Glutamatergic neuron (in vitro differentiated cells): ENCODE measurements around the gene RPL36AL. TPM values are rescaled to one million over a fixed set of nuclear protein-coding genes. Genes with fewer than 3 reads are reported as not detected.
"Not testable (repeated sequence)": the region's sequence is repeated elsewhere in the genome, so short reads cannot be mapped to it uniquely, and the experiment has no call there.

Experiments
- DNase-seq: peaks from one replicate; pipeline ENCODE4 v3.0.0; 2022
- H3K27ac Mint-ChIP-seq: one replicate; pipeline ENCODE4 v1.8.0; 2020; ENCODE audit warnings: mild to moderate bottlenecking, mixed read lengths, inconsistent platforms; ENCODE audit not compliant: unreplicated experiment
- H3K27me3 Mint-ChIP-seq: one replicate; pipeline ENCODE4 v1.8.0; 2020; ENCODE audit warnings: mild to moderate bottlenecking, moderate library complexity, mixed read lengths, inconsistent platforms; ENCODE audit not compliant: unreplicated experiment
- H3K36me3 Mint-ChIP-seq: one replicate; pipeline ENCODE4 v1.8.0; 2020; ENCODE audit warnings: mild to moderate bottlenecking, mixed read lengths, inconsistent platforms; ENCODE audit not compliant: unreplicated experiment
- H3K4me1 Mint-ChIP-seq: one replicate; pipeline ENCODE4 v1.8.0; 2020; ENCODE audit warnings: mild to moderate bottlenecking, low read depth, mixed read lengths, inconsistent platforms; ENCODE audit not compliant: unreplicated experiment
- H3K4me3 Mint-ChIP-seq: one replicate; pipeline ENCODE4 v1.8.0; 2020; ENCODE audit warnings: mild to moderate bottlenecking, mixed read lengths, inconsistent platforms; ENCODE audit not compliant: unreplicated experiment
- H3K9me3 Mint-ChIP-seq: one replicate; pipeline ENCODE4 v1.8.0; 2020; ENCODE audit warnings: mild to moderate bottlenecking, moderate library complexity, mixed read lengths, inconsistent platforms; ENCODE audit not compliant: unreplicated experiment
- CTCF ChIP-seq: fragments of 200-600 bp; sonication (generic); IDR thresholded peaks from one replicate; pipeline ENCODE4 v1.5.0; 2021; ENCODE audit not compliant: partially characterized antibody, unreplicated experiment
- long read RNA-seq: library from polyadenylated mRNA; unstranded; transcript quantifications from one replicate; pipeline ENCODE4 v2.0.0, GENCODE V29; 2020; ENCODE audit not compliant: unreplicated experiment
- total RNA-seq: library from RNA; stranded (reverse); fragmentation: NEBNext Ultra II Directional; extraction: Animal tissue kit (Norgen Biotek cat#: 25700); gene quantifications from one replicate; pipeline ENCODE4 v1.2.1, GENCODE V29; 2021; ENCODE audit not compliant: unreplicated experiment

Gene RPL36AL
- total RNA-seq = 94.2 TPM
- long read RNA-seq, transcript RPL36AL-201 (2 exons, 746 nt) = major isoform, 118 of 119 reads
- long read RNA-seq, partial matches to known transcripts = 1 of 119 reads
- long read RNA-seq, other reads (novel, unspliced or antisense) = 0 of 119 reads

- peaks cover 3% of the 10 kb centered on the region for H3K9me3 Mint-ChIP-seq
- peaks cover 5% of the 10 kb centered on the region for H3K4me1 Mint-ChIP-seq
- TF ChIP-seq CTCF = peak; percentile 70
- H3K4me3 Mint-ChIP-seq = peak within 1 kb of the TSS; percentile 97
- H3K36me3 Mint-ChIP-seq = no peaks in the 10 kb centered on the region
- peak within 1 kb of the TSS; percentile 98 for H3K27ac Mint-ChIP-seq
- DNase-seq = peak; percentile 99
- H3K27me3 Mint-ChIP-seq = peaks cover 3% of the 10 kb centered on the region
These were observed at the start of gene RPL36AL, which contains the start of gene MGAT2 for GRCh38 chr14:49620182-49621113. TSS of gene RPL36AL (minus strand) at chr14:49620626. CDS start at chr14:49619104, 1,522 bp downstream. TSS of gene MGAT2 (plus strand) at chr14:49620799. CDS start at chr14:49621269, 470 bp downstream.

- Mint-ChIP-seq H3K4me1 (no peaks in the 10 kb centered on the region), H3K27ac (no peak overlapping the region), H3K36me3 (no peaks in the 10 kb centered on the region), H3K4me3 (no peak overlapping the region), H3K9me3 (no peaks in the 10 kb centered on the region), H3K27me3 (no peaks in the 10 kb centered on the region)
- TF ChIP-seq CTCF = no peak
- no peak for DNase-seq
These were observed 39.4 kb upstream of the RPL36AL start for GRCh38 chr14:49659526-49660455.

GRCh38 chr14:49657500-49657899, 37.1 kb upstream of the RPL36AL start:
- DNase-seq, H3K27me3 Mint-ChIP-seq, H3K36me3 Mint-ChIP-seq, H3K27ac Mint-ChIP-seq, H3K9me3 Mint-ChIP-seq, H3K4me1 Mint-ChIP-seq, H3K4me3 Mint-ChIP-seq: not testable (repeated sequence)

GRCh38 chr14:49654511-49654910, 34.1 kb upstream of the RPL36AL start:
- no peak for DNase-seq
- no peak for TF ChIP-seq CTCF
- Mint-ChIP-seq H3K27ac (no peak overlapping the region), H3K4me1 (peaks cover 6% of the 10 kb centered on the region), H3K36me3 (no peaks in the 10 kb centered on the region), H3K4me3 (no peak overlapping the region), H3K9me3 (no peaks in the 10 kb centered on the region), H3K27me3 (no peaks in the 10 kb centered on the region)

- H3K36me3 Mint-ChIP-seq = no peaks in the 10 kb centered on the region
- no peaks in the 10 kb centered on the region for H3K27me3 Mint-ChIP-seq
- DNase-seq = no peak
- peaks cover 6% of the 10 kb centered on the region for H3K4me1 Mint-ChIP-seq
- H3K27ac Mint-ChIP-seq = no peak overlapping the region
- no peak for TF ChIP-seq CTCF
- H3K9me3 Mint-ChIP-seq = no peaks in the 10 kb centered on the region
- H3K4me3 Mint-ChIP-seq = no peak overlapping the region
These were observed 33.1 kb upstream of the RPL36AL start for GRCh38 chr14:49653508-49653907.
